Tibial nerve (tissue), 4 donors: ENCODE measurements around the gene CENPF.
"Not testable (repeated sequence)": the region's sequence is repeated elsewhere in the genome, so short reads cannot be mapped to it uniquely, and the experiment has no call there.

Source experiments
- EP300 ChIP-seq, 2 donors: sonication (generic); formaldehyde crosslinking; IDR thresholded peaks; one replicate each; pipeline ENCODE4 v1.6.1; 2017; ENCODE audit warnings: antibody characterized with exemption in 2 of 2, mild to moderate bottlenecking in 1 of 2
- POLR2A ChIP-seq, 2 donors: fragments of 450-650 bp; IDR thresholded peaks; one replicate each; pipeline ENCODE4 v1.6.1; 2017; ENCODE audit warnings: antibody characterized with exemption in 2 of 2, mild to moderate bottlenecking in 2 of 2, moderate library complexity in 2 of 2
- TF ChIP-seq, protein P1 (sequence below), 5 experiments: fragments of 200-600 bp in 3 of 5; fragments of 450-650 bp in 2 of 5; sonication (generic) in 3 of 5; IDR thresholded peaks; one replicate each; pipeline ENCODE4 v1.5.1; 2016 to 2019; ENCODE audit warnings: antibody characterized with exemption in 5 of 5, mild to moderate bottlenecking in 3 of 5, moderate library complexity in 2 of 5

DNA sequence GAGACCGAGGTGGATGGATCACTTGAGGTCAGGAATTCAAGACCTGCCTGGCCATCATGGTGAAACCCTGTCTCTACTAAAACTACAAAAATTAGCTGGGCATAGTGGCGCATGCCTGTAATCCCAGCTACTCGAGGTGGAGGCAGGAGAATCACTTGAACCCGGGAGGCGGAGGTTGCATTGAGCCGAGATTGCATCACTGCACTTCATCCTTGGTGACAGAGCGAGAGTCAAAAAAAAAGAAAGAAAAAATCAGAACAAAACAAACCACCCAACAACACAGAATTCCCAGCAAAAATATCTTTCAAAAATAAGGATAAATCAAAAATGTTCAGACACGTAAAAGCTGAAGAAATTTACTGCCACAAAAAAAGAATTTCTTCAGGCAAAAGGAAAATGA, 11.1 kb upstream of the CENPF start:
- TF ChIP-seq POLR2A, EP300 (IDR thresholded peaks at IDR 0.05): not testable (repeated sequence)
- TF ChIP-seq, protein P1, sequence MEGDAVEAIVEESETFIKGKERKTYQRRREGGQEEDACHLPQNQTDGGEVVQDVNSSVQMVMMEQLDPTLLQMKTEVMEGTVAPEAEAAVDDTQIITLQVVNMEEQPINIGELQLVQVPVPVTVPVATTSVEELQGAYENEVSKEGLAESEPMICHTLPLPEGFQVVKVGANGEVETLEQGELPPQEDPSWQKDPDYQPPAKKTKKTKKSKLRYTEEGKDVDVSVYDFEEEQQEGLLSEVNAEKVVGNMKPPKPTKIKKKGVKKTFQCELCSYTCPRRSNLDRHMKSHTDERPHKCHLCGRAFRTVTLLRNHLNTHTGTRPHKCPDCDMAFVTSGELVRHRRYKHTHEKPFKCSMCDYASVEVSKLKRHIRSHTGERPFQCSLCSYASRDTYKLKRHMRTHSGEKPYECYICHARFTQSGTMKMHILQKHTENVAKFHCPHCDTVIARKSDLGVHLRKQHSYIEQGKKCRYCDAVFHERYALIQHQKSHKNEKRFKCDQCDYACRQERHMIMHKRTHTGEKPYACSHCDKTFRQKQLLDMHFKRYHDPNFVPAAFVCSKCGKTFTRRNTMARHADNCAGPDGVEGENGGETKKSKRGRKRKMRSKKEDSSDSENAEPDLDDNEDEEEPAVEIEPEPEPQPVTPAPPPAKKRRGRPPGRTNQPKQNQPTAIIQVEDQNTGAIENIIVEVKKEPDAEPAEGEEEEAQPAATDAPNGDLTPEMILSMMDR (IDR thresholded peaks at IDR 0.05): not testable (repeated sequence)
